ENCODE data around the gene ZNF787.

DNA sequence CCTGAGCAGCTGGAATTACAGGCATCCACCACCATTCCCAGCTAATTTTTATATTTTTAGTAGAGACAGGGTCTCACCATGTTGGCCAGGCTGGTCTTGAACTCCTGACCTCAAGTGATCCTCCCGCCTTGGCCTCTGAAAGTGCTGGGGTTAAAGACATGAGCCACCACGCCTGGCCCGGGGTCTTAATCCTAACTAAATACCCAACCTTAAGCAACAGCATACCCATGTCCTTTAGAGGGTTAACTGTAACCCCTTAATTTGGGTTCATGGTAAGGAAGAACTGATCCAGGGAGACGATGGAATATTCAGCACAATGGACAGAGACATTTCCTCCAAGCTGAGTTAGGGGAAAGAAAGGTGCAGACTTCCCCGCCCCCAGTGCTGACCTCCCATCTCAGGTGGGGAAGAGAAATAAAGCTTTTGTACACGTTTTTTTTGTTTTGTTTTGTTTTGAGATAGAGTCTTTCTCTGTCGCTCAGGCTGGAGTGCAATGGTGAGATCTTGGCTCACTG is 46.0 kb upstream of the ZNF787 start:
- TF ChIP-seq SP1 (IDR thresholded peaks at IDR 0.05) = no peak
- no peak for TF ChIP-seq TARDBP (IDR thresholded peaks at IDR 0.05)
- no peak for TF ChIP-seq BHLHE40 (IDR thresholded peaks at IDR 0.05; ENCODE audit: borderline replicate concordance)
- no peak for TF ChIP-seq ELF4 (IDR thresholded peaks at IDR 0.05)
- no peak for TF ChIP-seq FOXK2 (IDR thresholded peaks at IDR 0.05)
- no peak for TF ChIP-seq FOXM1 (IDR thresholded peaks at IDR 0.05; ENCODE audit: borderline replicate concordance)
- TF ChIP-seq HDGF (IDR thresholded peaks at IDR 0.05; ENCODE audit: borderline replicate concordance) = no peak
- no peak for TF ChIP-seq ZNF384 (IDR thresholded peaks at IDR 0.05)
- no peak for TF ChIP-seq LEF1 (IDR thresholded peaks at IDR 0.05; ENCODE audit: borderline replicate concordance)
- no peak for TF ChIP-seq FOXA1 (IDR thresholded peaks at IDR 0.05)
